Epithelial cell of esophagus (primary cell): ENCODE results near the gene NFIA.

Experiments used
- DNase-seq: peaks from one replicate; pipeline ENCODE4 v3.0.0; 2010; ENCODE audit warnings: low read depth
- H3K4me3 ChIP-seq: 2 replicates; pipeline ENCODE4 v1.5.1; 2011; ENCODE audit warnings: mild to moderate bottlenecking, low read length, control low read depth
- CTCF ChIP-seq: IDR thresholded peaks from 2 replicates; pipeline ENCODE4 v1.5.1; 2011; ENCODE audit warnings: low read depth, mild to moderate bottlenecking, low read length, control low read depth, inconsistent platforms; ENCODE audit not compliant: insufficient read depth; ENCODE audit errors: missing control alignments

Gene NFIA

DNA sequence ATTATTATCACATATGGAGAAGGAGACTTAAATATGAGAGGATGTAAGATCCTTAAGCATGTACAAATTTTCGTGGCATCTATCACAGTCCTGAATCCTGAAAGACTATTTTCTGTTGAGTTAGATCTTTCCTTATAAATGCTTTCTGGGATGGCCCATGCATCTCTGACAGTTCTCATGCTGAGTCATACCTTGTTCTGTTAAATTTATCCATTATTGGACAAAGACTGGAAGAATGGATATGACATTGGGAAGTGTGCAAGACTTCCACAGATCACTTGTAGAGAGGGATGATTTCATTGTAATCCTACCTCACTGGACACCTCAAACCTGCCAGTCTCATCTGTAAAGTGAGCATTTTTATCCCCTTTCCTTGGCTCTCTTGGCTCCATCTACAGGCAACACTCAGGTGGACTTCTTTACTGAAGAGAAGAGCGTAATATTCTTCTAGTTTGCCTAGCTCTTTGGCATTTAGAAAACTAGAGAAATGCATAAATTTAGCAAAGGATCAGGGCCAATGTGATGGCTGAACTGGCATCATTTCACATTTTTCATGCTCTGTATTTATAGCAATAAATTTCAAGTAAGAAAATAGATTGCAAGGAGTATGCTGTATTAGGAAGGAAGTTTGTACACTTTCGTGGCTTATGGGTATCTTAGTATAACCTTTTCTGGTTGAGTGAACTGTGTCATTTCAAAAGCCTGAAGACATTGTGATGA lies 128.2 kb downstream of the NFIA start:
- TF ChIP-seq CTCF, result peak; percentile 8
- H3K4me3 ChIP-seq, result no peak overlapping the region
- DNase-seq, result no peak

DNA sequence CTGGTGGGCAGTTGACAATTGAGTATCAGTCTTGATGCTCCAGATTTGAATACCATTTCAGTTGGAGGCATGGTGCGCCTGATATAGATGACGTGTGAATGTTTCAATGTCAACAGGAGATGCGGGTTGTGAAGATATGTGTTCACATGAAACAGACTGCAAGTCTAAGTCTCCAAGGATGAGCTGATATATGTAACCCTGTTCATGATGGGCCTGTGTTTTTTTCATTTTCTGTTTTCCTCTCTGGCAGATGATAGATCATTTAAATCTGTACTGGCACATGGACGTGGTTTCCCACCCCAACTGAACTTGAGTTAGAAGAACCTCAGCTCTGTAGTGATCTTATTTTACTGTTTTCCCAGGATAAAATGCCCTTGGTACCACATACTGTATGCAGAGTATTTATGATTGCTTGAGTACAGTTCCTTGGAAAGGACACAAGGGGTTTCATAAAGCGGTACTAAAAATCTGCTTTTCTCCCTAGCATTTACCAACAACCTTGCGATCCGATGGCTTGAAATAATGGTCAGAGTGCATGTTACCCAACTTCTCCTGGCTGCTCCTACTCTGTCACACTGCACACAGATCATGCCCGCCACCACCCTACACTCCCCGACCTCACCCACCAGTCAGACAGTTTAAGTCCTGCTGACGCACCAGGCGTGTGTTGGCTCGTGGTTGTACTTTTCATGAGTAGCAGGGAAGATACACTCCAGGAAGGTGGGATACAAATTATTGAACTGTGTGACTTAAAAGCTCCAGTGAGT lies 131.1 kb downstream of the NFIA start:
- H3K4me3 ChIP-seq, result no peak overlapping the region
- no peak for TF ChIP-seq CTCF
- DNase-seq, result no peak

DNA sequence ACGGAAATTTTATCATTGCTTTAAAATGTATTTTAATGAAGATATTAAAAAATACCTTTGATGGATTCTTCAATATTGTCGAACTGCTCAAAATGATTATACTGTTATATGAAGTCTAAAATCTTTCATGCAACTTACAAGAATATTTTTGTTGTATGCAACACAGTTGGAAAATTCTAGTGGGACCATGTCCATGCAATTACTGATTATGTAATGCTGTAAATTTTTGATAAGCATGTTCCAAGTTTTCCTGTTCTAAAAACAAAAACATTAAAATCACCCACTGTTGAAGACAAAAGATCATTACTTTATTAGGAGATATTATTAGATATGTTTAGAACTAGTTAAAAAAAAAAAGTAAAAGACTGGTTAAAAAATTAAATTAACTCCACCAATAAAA lies 132.8 kb downstream of the NFIA start:
- no peak for DNase-seq
- no peak for TF ChIP-seq CTCF
- H3K4me3 ChIP-seq, result no peak overlapping the region

DNA sequence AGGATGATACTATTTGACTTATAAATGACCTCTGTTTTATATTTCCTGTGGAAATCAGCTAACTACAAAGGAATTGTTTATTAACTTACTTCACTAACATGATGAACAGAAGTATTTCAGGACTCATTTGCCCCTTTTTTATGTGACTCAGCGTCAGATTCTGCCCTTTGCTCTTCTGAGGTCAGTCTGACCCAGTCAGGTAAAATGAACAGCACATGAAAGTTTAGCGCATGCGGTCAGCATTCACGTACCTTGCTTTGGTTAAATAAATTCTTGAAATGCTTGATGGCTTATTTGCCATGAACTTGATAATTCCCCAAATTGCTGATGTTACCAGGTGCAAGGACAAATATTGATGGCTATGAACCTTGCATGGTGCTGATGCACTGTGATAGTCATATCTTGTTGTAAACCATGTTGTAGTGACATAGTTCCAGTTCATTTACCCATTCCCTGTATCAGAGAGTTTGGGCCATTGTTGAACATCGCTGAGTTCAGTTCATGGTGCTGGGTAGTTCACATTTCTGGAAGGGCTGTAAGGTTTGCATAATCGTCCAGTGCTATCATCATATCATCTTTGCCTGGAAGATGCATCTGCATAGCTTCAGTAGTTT lies 133.4 kb downstream of the NFIA start:
- no peak for TF ChIP-seq CTCF
- no peak for DNase-seq
- no peak overlapping the region for H3K4me3 ChIP-seq

GRCh38 chr1:61220536-61220935 lies 138.2 kb downstream of the NFIA start:
- no peak for DNase-seq
- TF ChIP-seq CTCF, result no peak
- no peak overlapping the region for H3K4me3 ChIP-seq

DNA sequence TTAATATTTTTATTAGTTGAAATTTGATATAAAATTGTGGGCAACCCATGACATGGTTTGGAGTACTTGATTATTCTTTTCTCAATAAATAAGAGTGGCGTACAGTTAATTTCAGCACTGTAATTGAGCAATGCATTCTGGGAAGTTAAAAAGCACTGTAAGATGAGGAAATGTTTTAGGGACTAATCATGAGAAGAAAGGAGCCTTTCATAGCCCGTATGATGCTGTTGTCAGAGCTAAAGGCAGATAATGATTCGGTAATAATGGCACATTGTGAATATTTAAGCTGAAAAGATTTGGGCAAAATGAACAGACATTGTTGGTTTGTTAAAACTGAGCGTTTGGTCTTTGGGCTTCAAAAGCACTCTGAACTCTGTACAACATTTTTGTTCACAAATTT lies 139.3 kb downstream of the NFIA start:
- TF ChIP-seq CTCF, result no peak
- peak; percentile 28 for DNase-seq

DNA sequence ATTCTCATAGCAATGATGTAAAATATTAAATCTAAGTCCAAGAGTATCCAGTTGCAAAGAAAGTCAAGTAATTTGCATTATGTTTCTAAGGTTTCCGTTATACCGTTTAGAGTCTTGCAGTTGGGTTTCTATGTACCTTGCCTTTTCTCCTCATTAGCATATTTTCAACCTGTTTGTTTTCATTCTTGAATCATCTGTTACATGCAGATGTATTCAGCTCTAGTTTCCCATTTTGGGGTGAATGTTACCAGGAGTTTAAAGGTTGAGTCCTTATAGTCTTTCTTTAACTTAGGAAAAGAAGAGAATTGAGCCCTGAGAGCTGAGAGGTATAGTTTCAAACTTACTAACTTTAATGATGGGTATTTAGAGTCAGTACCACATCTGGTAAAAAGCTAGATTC lies 139.9 kb downstream of the NFIA start:
- no peak for DNase-seq
- no peak overlapping the region for H3K4me3 ChIP-seq

More for the DNA sequence above, 139.3 kb downstream of the NFIA start:
- H3K4me3 ChIP-seq, result no peak overlapping the region

More for the DNA sequence above, 139.9 kb downstream of the NFIA start:
- TF ChIP-seq CTCF, result no peak
